Activated CD8-positive, alpha-beta memory T cell treated with anti-CD3 and anti-CD28 coated beads, Interleukin-2, amount 50 U/mL, for 24 hours (primary cell): ENCODE measurements around the gene GALNT11.

Experiments
- DNase-seq: peaks from one replicate; pipeline ENCODE4 v3.0.0-alpha.2; 2020; ENCODE audit errors: extremely low read depth

GALNT11 gene

DNA sequence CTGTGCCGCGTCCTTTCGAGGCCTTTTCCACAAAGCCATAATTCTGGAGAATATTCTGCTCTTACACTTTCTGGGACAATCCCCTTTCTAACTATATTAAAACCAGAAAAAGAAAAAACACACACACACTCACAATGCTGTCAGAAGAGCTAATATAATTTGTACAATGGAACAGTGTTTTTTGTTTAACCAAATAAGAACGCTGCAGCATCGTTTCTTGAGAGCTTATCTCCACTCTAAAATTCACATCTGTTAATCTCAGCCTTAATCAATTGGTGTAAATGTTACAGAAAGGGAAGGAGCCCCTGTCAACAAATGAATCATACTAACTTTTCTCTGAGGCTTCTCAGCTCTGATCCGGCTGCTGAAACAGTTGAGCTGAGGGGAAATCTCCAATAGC, 123.9 kb downstream of the GALNT11 start:
- DNase-seq = no peak

DNA sequence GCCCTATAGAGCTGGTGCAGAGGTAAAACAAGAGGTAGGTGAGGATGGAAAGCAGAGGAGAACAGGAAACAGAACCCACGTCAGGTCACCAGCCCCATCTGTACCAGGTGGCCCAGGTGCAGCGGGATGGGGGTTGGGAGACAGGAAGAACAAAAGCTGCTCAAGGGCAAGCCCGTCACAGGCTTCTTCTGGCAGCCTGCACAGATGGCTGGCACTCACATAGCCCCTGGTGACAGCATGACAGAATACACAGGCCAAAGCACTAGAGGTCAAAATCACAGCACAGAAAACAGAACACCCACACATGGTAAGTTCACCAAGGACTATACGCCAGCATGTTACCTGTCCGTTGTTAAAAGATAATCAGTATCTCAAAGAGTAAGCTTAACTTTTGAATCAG, 126.8 kb downstream of the GALNT11 start:
- DNase-seq = no peak

DNA sequence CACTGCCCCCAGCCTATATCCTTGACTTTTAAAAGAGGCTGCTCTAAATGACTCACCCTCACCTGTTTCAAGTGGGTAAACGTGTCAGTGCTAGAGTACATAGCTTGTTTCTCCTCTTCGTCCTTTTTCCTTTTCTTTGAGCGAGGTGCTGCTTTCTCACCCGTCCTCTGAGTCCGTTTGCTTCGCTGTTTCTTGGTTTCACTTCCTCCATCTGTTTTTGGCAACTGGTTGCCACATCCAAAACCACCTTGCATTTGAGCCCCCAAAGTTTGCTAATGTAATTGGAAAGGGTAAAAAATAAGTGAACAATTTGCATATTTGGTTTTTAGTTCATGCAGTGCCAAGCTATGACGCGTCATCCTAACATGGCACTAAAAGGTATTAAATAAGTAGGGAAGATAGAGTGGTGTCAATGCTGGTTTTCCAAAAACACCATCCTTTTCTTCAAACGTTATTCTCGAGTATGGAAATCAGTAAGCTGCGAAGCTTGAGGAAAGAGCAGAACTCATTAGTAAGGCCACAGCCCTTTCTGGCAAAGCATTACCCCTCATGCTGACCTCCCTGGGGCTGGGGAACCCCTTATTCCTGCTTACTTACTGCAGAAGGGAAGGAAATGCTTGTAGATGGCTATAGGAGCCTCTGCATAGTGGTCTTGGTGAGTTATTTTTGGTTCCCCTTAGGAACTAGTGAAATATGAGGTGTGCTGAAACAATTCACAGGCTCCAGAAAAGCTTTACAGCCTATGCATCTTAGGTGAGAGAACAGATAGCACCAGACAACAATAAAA, 133.5 kb downstream of the GALNT11 start:
- DNase-seq = no peak

DNA sequence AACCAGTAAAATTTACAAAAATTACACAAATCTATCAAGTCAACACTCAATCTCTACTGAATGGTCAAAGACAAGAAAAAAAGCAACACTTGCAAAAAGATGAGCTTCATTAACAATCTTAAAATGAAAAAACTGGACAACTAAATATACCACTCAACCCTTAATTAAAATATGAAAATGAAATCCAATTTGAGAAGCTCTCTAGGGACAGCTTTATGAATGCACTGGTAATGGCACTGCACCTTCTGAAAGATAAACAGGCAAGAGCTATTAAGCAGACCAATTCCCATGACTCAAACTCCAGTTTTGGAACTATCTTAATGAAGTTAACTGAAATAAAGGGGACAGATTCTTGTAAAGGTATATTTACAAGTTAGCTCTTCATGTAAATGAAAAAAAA, 135.7 kb downstream of the GALNT11 start:
- DNase-seq = no peak

DNA sequence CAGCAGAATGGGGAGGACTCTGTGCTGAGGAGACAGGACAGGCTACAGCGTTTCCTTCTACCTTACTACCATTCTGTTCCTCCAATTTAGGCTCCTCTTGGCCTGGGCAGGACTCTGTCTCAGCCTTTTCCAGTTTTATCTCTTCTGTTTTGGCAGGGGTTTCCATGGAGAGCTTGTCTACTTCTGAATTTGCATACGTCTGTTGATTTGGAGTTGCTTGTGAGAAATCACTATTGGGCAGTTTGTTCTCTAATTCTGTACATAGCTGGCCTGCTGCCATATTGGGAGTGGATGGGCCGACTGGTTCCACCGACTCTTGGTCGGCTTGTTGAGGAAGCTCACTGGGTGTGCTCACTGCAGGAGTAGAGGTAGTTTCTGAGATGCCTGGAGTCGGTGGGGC, 136.8 kb downstream of the GALNT11 start:
- DNase-seq = no peak
